SK-N-SH (cell line): Measurements from ENCODE around the gene PHYKPL.

Source experiments
- CHD2 ChIP-seq: fragments of 150-350 bp; IDR thresholded peaks from 2 replicates; pipeline ENCODE4 v1.6.1; 2018; ENCODE audit warnings: low read length; ENCODE audit not compliant: partially characterized antibody
- EP300 ChIP-seq, 2 experiments: IDR thresholded peaks; 2 replicates each; pipeline versions ENCODE4 v1.4.0 to v1.6.1; 2012; ENCODE audit warnings: borderline replicate concordance in 1 of 2, low read depth in 1 of 2, low read length in 1 of 2
- IRF3 ChIP-seq: fragments of 150-350 bp; IDR thresholded peaks from 2 replicates; pipeline ENCODE4 v1.6.1; 2016; ENCODE audit warnings: mild to moderate bottlenecking, low read depth, low read length
- MAX ChIP-seq: IDR thresholded peaks from 2 replicates; pipeline ENCODE4 v1.4.0; 2012; ENCODE audit warnings: low read depth
- NFIC ChIP-seq: IDR thresholded peaks from 2 replicates; pipeline ENCODE4 v1.4.0; 2012; ENCODE audit warnings: borderline replicate concordance
- NRF1 ChIP-seq: IDR thresholded peaks from 2 replicates; pipeline ENCODE4 v1.6.1; 2012; ENCODE audit warnings: low read depth, mild to moderate bottlenecking, low read length
- RXRA ChIP-seq: IDR thresholded peaks from 2 replicates; pipeline ENCODE4 v1.4.0; 2012; ENCODE audit warnings: low read depth, mild to moderate bottlenecking, borderline replicate concordance
- SIN3A ChIP-seq: IDR thresholded peaks from 2 replicates; pipeline ENCODE4 v1.6.1; 2012; ENCODE audit warnings: low read depth, mild to moderate bottlenecking, low read length, moderate library complexity, borderline replicate concordance
- TEAD4 ChIP-seq: IDR thresholded peaks from 2 replicates; pipeline ENCODE4 v1.4.0; 2012; ENCODE audit warnings: mild to moderate bottlenecking, borderline replicate concordance; ENCODE audit not compliant: insufficient read depth
- USF1 ChIP-seq: IDR thresholded peaks from 2 replicates; pipeline ENCODE4 v1.4.0; 2012; ENCODE audit warnings: low read depth, borderline replicate concordance
- TF ChIP-seq, protein P1 (sequence below): fragments of 200-600 bp; sonication (generic); IDR thresholded peaks from 2 replicates; pipeline ENCODE4 v1.6.1; 2017; ENCODE audit warnings: antibody characterized with exemption, mild to moderate bottlenecking, moderate library complexity
- TF ChIP-seq, protein P2 (sequence below): IDR thresholded peaks from 2 replicates; pipeline ENCODE4 v1.6.1; 2012; ENCODE audit warnings: mild to moderate bottlenecking, low read depth, low read length, moderate library complexity

GRCh38 chr5:178213748-178214151 is 18.9 kb downstream of the PHYKPL start:
- TF ChIP-seq, protein P1, sequence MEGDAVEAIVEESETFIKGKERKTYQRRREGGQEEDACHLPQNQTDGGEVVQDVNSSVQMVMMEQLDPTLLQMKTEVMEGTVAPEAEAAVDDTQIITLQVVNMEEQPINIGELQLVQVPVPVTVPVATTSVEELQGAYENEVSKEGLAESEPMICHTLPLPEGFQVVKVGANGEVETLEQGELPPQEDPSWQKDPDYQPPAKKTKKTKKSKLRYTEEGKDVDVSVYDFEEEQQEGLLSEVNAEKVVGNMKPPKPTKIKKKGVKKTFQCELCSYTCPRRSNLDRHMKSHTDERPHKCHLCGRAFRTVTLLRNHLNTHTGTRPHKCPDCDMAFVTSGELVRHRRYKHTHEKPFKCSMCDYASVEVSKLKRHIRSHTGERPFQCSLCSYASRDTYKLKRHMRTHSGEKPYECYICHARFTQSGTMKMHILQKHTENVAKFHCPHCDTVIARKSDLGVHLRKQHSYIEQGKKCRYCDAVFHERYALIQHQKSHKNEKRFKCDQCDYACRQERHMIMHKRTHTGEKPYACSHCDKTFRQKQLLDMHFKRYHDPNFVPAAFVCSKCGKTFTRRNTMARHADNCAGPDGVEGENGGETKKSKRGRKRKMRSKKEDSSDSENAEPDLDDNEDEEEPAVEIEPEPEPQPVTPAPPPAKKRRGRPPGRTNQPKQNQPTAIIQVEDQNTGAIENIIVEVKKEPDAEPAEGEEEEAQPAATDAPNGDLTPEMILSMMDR: no peak
- TF ChIP-seq, protein P2, sequence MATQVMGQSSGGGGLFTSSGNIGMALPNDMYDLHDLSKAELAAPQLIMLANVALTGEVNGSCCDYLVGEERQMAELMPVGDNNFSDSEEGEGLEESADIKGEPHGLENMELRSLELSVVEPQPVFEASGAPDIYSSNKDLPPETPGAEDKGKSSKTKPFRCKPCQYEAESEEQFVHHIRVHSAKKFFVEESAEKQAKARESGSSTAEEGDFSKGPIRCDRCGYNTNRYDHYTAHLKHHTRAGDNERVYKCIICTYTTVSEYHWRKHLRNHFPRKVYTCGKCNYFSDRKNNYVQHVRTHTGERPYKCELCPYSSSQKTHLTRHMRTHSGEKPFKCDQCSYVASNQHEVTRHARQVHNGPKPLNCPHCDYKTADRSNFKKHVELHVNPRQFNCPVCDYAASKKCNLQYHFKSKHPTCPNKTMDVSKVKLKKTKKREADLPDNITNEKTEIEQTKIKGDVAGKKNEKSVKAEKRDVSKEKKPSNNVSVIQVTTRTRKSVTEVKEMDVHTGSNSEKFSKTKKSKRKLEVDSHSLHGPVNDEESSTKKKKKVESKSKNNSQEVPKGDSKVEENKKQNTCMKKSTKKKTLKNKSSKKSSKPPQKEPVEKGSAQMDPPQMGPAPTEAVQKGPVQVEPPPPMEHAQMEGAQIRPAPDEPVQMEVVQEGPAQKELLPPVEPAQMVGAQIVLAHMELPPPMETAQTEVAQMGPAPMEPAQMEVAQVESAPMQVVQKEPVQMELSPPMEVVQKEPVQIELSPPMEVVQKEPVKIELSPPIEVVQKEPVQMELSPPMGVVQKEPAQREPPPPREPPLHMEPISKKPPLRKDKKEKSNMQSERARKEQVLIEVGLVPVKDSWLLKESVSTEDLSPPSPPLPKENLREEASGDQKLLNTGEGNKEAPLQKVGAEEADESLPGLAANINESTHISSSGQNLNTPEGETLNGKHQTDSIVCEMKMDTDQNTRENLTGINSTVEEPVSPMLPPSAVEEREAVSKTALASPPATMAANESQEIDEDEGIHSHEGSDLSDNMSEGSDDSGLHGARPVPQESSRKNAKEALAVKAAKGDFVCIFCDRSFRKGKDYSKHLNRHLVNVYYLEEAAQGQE: no peak
- TF ChIP-seq TEAD4: no peak
- no peak for TF ChIP-seq RXRA
- TF ChIP-seq EP300 (IDR thresholded peaks at IDR 0.05; ENCODE audit: borderline replicate concordance in 1 of 2, low read depth in 1 of 2, low read length in 1 of 2): no peak
- no peak for TF ChIP-seq NFIC
- TF ChIP-seq MAX: no peak
- no peak for TF ChIP-seq CHD2
- no peak for TF ChIP-seq SIN3A
- TF ChIP-seq USF1: no peak
- TF ChIP-seq NRF1: no peak
- TF ChIP-seq IRF3: no peak
